KOPT-K1 (cell line): ENCODE results near the gene ZNF35.
"Not testable (repeated sequence)": the region's sequence is repeated elsewhere in the genome, so short reads cannot be mapped to it uniquely, and the experiment has no call there.

Experiments
- H3K27ac ChIP-seq: fragments of 200-600 bp; sonication (generic); 2 replicates; pipeline ENCODE4 v1.5.1; 2016; ENCODE audit warnings: antibody characterized with exemption, mild to moderate bottlenecking, low read depth, low read length; ENCODE audit not compliant: poor library complexity, severe bottlenecking
- H3K36me3 ChIP-seq: fragments of 200-600 bp; sonication (generic); 2 replicates; pipeline ENCODE4 v1.5.1; 2017; ENCODE audit warnings: antibody characterized with exemption, mild to moderate bottlenecking, low read length, moderate library complexity; ENCODE audit not compliant: insufficient read depth
- H3K9me3 ChIP-seq: fragments of 200-600 bp; sonication (generic); 2 replicates; pipeline ENCODE4 v1.5.1; 2017; ENCODE audit warnings: antibody characterized with exemption, low read length, mild to moderate bottlenecking; ENCODE audit not compliant: insufficient read depth, poor library complexity, severe bottlenecking

The ZNF35 gene

DNA sequence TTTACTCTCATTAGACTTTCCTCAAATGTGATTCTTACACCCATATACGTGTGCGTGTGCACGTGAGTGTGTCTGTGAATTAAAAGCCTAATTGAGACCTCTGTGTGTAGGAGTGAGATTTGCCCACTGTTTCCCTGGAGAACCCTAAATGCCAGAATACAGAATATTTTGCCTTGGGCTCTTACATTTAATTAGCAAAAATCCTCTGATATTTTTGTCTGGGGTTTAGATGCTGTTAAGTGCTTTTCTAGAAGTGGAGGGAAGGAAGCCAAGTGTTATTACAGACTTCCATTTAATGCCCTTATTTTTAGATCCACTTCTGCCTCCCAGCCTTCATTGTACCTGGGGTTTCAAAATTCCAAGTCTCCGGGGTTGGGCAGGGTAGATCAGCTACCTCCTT is 17.8 kb downstream of the ZNF35 start:
- H3K9me3 ChIP-seq = peaks cover 11% of the 10 kb centered on the region
- no peak overlapping the region for H3K27ac ChIP-seq
- no peaks in the 10 kb centered on the region for H3K36me3 ChIP-seq

DNA sequence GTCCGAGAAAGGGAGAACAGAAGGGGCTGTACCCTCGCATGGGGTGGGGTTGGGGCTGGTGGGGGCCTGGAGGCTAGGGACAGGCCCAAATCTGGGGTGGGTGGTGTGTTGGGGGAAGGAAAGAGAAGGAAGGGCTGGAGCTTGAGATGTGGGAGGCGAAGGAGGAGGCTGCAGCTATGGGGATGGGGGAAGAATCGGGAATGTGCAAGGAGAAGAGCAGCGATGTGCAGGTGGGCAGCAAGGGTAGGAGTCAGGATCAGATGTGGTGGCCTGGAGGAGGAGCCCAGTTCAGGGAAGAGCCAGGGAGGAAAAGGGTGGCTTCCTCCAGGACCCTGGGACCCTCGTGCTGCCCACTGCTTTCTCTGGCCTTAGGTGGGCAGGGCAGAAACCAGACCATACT is 21.2 kb downstream of the ZNF35 start:
- Histone ChIP-seq H3K27ac (no peak overlapping the region), H3K36me3 (no peaks in the 10 kb centered on the region), H3K9me3 (peaks cover 21% of the 10 kb centered on the region)

GRCh38 chr3:44673466-44673865 is 24.9 kb downstream of the ZNF35 start:
- H3K27ac ChIP-seq, H3K36me3 ChIP-seq: not testable (repeated sequence)
- peaks cover 12% of the 10 kb centered on the region for H3K9me3 ChIP-seq

GRCh38 chr3:44674211-44674610 is 25.7 kb downstream of the ZNF35 start:
- no peak overlapping the region for H3K27ac ChIP-seq
- H3K9me3 ChIP-seq = peaks cover 12% of the 10 kb centered on the region
- no peaks in the 10 kb centered on the region for H3K36me3 ChIP-seq

GRCh38 chr3:44678480-44679116 is 30.1 kb downstream of the ZNF35 start:
- Histone ChIP-seq H3K36me3 (no peaks in the 10 kb centered on the region), H3K9me3 (peaks cover 9% of the 10 kb centered on the region), H3K27ac (no peak overlapping the region)

GRCh38 chr3:44680921-44681455 is 32.5 kb downstream of the ZNF35 start:
- Histone ChIP-seq H3K36me3 (no peaks in the 10 kb centered on the region), H3K9me3 (peaks cover 10% of the 10 kb centered on the region), H3K27ac (no peak overlapping the region)

DNA sequence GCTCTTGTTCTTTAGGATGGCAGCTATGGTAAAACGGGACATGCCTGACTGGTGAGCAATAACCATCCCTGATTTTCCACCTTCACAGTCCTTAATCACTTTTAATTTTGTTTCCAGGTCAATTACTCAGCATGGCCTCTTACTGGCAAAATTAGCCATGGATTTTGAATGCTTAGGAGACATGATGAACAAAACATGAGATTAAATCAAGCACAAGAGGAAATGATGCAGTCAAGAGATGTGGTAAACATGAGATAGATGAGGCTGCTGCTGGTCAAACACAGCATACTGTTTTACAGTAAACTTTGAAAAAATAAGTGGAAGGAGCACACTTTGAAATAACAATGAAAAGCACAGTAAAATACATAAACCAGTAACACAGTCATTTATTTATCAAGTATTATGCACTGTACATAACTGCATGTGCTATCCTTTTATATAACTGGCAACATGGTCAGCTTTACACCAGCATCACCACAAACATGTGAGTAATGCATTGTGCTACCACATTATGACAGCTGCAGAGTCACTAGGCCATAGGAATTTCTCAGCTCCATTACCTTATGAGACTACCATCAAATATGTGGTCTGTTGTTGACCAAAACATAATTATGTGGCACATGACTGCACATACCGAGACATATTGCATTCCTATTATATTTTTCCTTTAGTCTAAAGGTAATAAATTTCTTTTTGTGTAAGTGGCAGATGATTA is 33.8 kb downstream of the ZNF35 start:
- Histone ChIP-seq H3K27ac (no peak overlapping the region), H3K9me3 (peaks cover 20% of the 10 kb centered on the region), H3K36me3 (no peaks in the 10 kb centered on the region)

DNA sequence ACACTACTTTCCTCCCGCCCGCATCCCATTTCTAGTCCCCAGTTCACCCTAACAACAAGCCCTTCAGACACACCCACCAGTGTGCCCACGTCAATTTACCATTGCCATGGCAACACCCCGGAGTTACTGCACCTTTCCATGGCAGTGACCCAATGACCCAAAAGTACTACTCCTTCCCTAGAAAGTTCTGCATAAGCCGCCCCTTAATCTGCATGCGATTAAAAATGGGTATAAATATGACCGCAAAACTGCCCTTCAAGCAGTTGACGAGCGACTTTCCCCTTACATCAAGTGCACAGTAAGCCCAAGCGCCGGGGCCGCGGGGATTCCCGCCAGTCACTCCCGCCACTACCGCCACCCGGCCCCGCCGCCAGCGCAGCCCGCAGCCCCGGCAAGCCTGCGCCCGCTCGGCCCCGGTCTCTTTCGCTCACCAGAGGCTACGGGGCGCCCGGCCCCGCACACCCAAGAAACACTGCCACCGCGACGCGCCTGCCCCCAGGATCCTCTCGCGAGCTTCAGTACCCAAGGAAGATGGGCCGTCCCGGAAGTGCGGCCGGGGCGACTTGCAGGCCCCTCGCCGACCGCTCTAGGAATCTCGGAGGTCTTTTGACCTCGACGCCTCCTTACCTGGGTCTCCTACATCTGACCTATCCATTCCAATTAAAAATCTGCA is 36.7 kb downstream of the ZNF35 start:
- H3K9me3 ChIP-seq = peaks cover 27% of the 10 kb centered on the region

DNA sequence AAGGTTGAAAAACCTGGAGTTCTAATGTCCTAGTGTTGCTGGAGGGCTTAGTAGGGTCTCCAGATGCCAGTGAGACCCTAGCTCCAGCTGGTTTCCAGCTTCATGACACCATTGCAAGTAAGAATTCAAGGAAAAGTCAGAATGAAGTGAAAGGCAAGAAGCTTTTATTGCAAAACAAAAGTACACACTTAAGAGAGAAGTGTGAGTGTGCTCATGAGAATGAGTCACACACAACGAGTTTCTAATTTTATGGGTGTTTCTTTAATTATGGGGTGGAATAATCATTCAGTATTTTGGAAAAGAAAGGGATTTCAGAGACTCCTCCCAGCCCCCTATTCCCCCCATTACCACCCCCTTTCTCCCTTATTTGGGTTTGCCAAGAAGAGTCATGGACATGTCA is 39.4 kb downstream of the ZNF35 start:
- Histone ChIP-seq H3K27ac (no peak overlapping the region), H3K9me3 (peaks cover 27% of the 10 kb centered on the region)

More for the DNA sequence above, 36.7 kb downstream of the ZNF35 start:
- Histone ChIP-seq H3K27ac (no peak overlapping the region), H3K36me3 (no peaks in the 10 kb centered on the region)

More for the DNA sequence above, 39.4 kb downstream of the ZNF35 start:
- H3K36me3 ChIP-seq = no peaks in the 10 kb centered on the region
